WTC11 (cell line): Measurements from ENCODE around the gene ATF5. TPM values are rescaled to one million over a fixed set of nuclear protein-coding genes. Genes with fewer than 3 reads are reported as not detected.
A peak's percentile ranks its signal among the peaks of the same experiment; 100 is the strongest.

Experiments
- ATF1 ChIP-seq: sonication (generic); formaldehyde crosslinking; IDR thresholded peaks from 2 replicates; pipeline ENCODE4 v1.8.1; 2023; ENCODE audit warnings: mild to moderate bottlenecking, moderate library complexity, missing genetic modification reagents
- CREM ChIP-seq: sonication (generic); formaldehyde crosslinking; IDR thresholded peaks from 2 replicates; pipeline ENCODE4 v1.8.1; 2022; ENCODE audit warnings: mild to moderate bottlenecking, missing genetic modification reagents, moderate library complexity
- CTCF ChIP-seq: fragments of 200-600 bp; IDR thresholded peaks from 2 replicates; pipeline ENCODE4 v1.8.0; 2022; ENCODE audit warnings: antibody characterized with exemption
- E2F5 ChIP-seq: sonication (generic); formaldehyde crosslinking; IDR thresholded peaks from 2 replicates; pipeline ENCODE4 v1.8.1; 2022; ENCODE audit warnings: mild to moderate bottlenecking, moderate library complexity, missing genetic modification reagents
- ELF4 ChIP-seq: sonication (generic); formaldehyde crosslinking; IDR thresholded peaks from 2 replicates; pipeline ENCODE4 v1.8.1; 2022; ENCODE audit warnings: low read depth, mild to moderate bottlenecking, moderate library complexity, missing genetic modification reagents
- FOXJ3 ChIP-seq: sonication (generic); formaldehyde crosslinking; IDR thresholded peaks from 2 replicates; pipeline ENCODE4 v1.9.0; 2021; ENCODE audit warnings: missing genetic modification reagents, mild to moderate bottlenecking, borderline replicate concordance
- HMGXB4 ChIP-seq: sonication (generic); formaldehyde crosslinking; IDR thresholded peaks from 2 replicates; pipeline ENCODE4 v1.8.1; 2023; ENCODE audit warnings: mild to moderate bottlenecking, moderate library complexity, missing genetic modification reagents
- JAZF1 ChIP-seq: fragments of 250-450 bp; sonication (Bioruptor Pico); IDR thresholded peaks from 2 replicates; pipeline ENCODE4 v1.9.0; 2021; ENCODE audit warnings: moderate library complexity, mild to moderate bottlenecking, inconsistent platforms
- JUN ChIP-seq: sonication (generic); formaldehyde crosslinking; IDR thresholded peaks from 2 replicates; pipeline ENCODE4 v1.8.0; 2023; ENCODE audit warnings: mild to moderate bottlenecking, missing genetic modification reagents
- NFATC4 ChIP-seq: fragments of 250-450 bp; sonication (Bioruptor Pico); IDR thresholded peaks from 2 replicates; pipeline ENCODE4 v1.9.0; 2021; ENCODE audit warnings: mild to moderate bottlenecking
- NR2C2 ChIP-seq: sonication (generic); formaldehyde crosslinking; IDR thresholded peaks from 2 replicates; pipeline ENCODE4 v1.8.0; 2022; ENCODE audit warnings: mild to moderate bottlenecking, missing genetic modification reagents
- RELA ChIP-seq: sonication (generic); formaldehyde crosslinking; IDR thresholded peaks from 2 replicates; pipeline ENCODE4 v1.8.1; 2022; ENCODE audit warnings: missing genetic modification reagents, mild to moderate bottlenecking, borderline replicate concordance
- TEAD4 ChIP-seq: sonication (generic); formaldehyde crosslinking; IDR thresholded peaks from 2 replicates; pipeline ENCODE4 v1.8.0; 2022; ENCODE audit warnings: mild to moderate bottlenecking, missing genetic modification reagents
- ZNF121 ChIP-seq: sonication (generic); formaldehyde crosslinking; IDR thresholded peaks from 2 replicates; pipeline ENCODE4 v1.8.0; 2023; ENCODE audit warnings: missing genetic modification reagents
- ZNF671 ChIP-seq: fragments of 250-450 bp; sonication (Bioruptor Pico); IDR thresholded peaks from 2 replicates; pipeline ENCODE4 v1.8.0; 2021; ENCODE audit warnings: mild to moderate bottlenecking
- total RNA-seq: library from RNA; stranded (reverse); gene quantifications from 3 replicates; pipeline ENCODE4 v1.2.3, GENCODE V29; 2021
- TF ChIP-seq, protein P1 (sequence below): fragments of 250-450 bp; sonication (Bioruptor Pico); IDR thresholded peaks from 2 replicates; pipeline ENCODE4 v1.9.0; 2021; ENCODE audit warnings: mild to moderate bottlenecking
- TF ChIP-seq, protein P2 (sequence below): sonication (generic); formaldehyde crosslinking; IDR thresholded peaks from 2 replicates; pipeline ENCODE4 v1.8.1; 2023; ENCODE audit warnings: mild to moderate bottlenecking, missing genetic modification reagents, moderate library complexity
- TF ChIP-seq, protein P3 (sequence below): sonication (generic); formaldehyde crosslinking; IDR thresholded peaks from 2 replicates; pipeline ENCODE4 v1.8.0; 2023; ENCODE audit warnings: mild to moderate bottlenecking, missing genetic modification reagents
- TF ChIP-seq, protein P4 (sequence below): fragments of 250-450 bp; sonication (Bioruptor Pico); IDR thresholded peaks from 2 replicates; pipeline ENCODE4 v1.9.0; 2021; ENCODE audit warnings: moderate library complexity, mild to moderate bottlenecking, inconsistent platforms, borderline replicate concordance
- TF ChIP-seq, protein P5 (sequence below): sonication (generic); formaldehyde crosslinking; IDR thresholded peaks from 2 replicates; pipeline ENCODE4 v1.8.0; 2022; ENCODE audit warnings: mild to moderate bottlenecking, missing genetic modification reagents
- TF ChIP-seq, protein P6 (sequence below): sonication (generic); formaldehyde crosslinking; IDR thresholded peaks from 2 replicates; pipeline ENCODE4 v1.8.0; 2022; ENCODE audit warnings: missing genetic modification reagents

Gene ATF5
- total RNA-seq, 1 experiment from 2014 or later = 10.8 TPM

GRCh38 chr19:49889687-49890348 is 39.2 kb upstream of the ATF5 start (continued):
- TF ChIP-seq, protein P1, sequence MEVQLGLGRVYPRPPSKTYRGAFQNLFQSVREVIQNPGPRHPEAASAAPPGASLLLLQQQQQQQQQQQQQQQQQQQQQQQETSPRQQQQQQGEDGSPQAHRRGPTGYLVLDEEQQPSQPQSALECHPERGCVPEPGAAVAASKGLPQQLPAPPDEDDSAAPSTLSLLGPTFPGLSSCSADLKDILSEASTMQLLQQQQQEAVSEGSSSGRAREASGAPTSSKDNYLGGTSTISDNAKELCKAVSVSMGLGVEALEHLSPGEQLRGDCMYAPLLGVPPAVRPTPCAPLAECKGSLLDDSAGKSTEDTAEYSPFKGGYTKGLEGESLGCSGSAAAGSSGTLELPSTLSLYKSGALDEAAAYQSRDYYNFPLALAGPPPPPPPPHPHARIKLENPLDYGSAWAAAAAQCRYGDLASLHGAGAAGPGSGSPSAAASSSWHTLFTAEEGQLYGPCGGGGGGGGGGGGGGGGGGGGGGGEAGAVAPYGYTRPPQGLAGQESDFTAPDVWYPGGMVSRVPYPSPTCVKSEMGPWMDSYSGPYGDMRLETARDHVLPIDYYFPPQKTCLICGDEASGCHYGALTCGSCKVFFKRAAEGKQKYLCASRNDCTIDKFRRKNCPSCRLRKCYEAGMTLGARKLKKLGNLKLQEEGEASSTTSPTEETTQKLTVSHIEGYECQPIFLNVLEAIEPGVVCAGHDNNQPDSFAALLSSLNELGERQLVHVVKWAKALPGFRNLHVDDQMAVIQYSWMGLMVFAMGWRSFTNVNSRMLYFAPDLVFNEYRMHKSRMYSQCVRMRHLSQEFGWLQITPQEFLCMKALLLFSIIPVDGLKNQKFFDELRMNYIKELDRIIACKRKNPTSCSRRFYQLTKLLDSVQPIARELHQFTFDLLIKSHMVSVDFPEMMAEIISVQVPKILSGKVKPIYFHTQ (CRISPR knock-in tag) = no peak
- peak; percentile 66; the same call in 1 of the 2 replicates for TF ChIP-seq CTCF
- peak; percentile 100 for TF ChIP-seq E2F5 (CRISPR knock-in tag)
- peak; percentile 96 for TF ChIP-seq CREM
- TF ChIP-seq, protein P2, sequence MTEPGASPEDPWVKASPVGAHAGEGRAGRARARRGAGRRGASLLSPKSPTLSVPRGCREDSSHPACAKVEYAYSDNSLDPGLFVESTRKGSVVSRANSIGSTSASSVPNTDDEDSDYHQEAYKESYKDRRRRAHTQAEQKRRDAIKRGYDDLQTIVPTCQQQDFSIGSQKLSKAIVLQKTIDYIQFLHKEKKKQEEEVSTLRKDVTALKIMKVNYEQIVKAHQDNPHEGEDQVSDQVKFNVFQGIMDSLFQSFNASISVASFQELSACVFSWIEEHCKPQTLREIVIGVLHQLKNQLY (CRISPR knock-in tag) = peak; percentile 97
- no peak for TF ChIP-seq NFATC4
- peak; percentile 93 for TF ChIP-seq NR2C2
- TF ChIP-seq, protein P3, sequence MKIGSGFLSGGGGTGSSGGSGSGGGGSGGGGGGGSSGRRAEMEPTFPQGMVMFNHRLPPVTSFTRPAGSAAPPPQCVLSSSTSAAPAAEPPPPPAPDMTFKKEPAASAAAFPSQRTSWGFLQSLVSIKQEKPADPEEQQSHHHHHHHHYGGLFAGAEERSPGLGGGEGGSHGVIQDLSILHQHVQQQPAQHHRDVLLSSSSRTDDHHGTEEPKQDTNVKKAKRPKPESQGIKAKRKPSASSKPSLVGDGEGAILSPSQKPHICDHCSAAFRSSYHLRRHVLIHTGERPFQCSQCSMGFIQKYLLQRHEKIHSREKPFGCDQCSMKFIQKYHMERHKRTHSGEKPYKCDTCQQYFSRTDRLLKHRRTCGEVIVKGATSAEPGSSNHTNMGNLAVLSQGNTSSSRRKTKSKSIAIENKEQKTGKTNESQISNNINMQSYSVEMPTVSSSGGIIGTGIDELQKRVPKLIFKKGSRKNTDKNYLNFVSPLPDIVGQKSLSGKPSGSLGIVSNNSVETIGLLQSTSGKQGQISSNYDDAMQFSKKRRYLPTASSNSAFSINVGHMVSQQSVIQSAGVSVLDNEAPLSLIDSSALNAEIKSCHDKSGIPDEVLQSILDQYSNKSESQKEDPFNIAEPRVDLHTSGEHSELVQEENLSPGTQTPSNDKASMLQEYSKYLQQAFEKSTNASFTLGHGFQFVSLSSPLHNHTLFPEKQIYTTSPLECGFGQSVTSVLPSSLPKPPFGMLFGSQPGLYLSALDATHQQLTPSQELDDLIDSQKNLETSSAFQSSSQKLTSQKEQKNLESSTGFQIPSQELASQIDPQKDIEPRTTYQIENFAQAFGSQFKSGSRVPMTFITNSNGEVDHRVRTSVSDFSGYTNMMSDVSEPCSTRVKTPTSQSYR (CRISPR knock-in tag) = peak; percentile 100
- TF ChIP-seq FOXJ3 (CRISPR knock-in tag) = 0 out of 2 replicates have a peak, but pooled peaks have one; percentile 90
- peak; percentile 99 for TF ChIP-seq ATF1 (CRISPR knock-in tag)
- peak; percentile 99 for TF ChIP-seq JUN
- TF ChIP-seq TEAD4 = peak; percentile 98
- no peak for TF ChIP-seq JAZF1 (CRISPR knock-in tag)
- TF ChIP-seq ZNF671 (CRISPR knock-in tag) = no peak
- TF ChIP-seq HMGXB4 = peak; percentile 100
- TF ChIP-seq, protein P4, sequence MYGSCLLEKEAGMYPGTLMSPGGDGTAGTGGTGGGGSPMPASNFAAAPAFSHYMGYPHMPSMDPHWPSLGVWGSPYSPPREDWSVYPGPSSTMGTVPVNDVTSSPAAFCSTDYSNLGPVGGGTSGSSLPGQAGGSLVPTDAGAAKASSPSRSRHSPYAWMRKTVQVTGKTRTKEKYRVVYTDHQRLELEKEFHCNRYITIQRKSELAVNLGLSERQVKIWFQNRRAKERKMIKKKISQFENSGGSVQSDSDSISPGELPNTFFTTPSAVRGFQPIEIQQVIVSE (CRISPR knock-in tag) = no peak
- TF ChIP-seq, protein P5, sequence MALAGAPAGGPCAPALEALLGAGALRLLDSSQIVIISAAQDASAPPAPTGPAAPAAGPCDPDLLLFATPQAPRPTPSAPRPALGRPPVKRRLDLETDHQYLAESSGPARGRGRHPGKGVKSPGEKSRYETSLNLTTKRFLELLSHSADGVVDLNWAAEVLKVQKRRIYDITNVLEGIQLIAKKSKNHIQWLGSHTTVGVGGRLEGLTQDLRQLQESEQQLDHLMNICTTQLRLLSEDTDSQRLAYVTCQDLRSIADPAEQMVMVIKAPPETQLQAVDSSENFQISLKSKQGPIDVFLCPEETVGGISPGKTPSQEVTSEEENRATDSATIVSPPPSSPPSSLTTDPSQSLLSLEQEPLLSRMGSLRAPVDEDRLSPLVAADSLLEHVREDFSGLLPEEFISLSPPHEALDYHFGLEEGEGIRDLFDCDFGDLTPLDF = peak; percentile 100
- TF ChIP-seq, protein P6, sequence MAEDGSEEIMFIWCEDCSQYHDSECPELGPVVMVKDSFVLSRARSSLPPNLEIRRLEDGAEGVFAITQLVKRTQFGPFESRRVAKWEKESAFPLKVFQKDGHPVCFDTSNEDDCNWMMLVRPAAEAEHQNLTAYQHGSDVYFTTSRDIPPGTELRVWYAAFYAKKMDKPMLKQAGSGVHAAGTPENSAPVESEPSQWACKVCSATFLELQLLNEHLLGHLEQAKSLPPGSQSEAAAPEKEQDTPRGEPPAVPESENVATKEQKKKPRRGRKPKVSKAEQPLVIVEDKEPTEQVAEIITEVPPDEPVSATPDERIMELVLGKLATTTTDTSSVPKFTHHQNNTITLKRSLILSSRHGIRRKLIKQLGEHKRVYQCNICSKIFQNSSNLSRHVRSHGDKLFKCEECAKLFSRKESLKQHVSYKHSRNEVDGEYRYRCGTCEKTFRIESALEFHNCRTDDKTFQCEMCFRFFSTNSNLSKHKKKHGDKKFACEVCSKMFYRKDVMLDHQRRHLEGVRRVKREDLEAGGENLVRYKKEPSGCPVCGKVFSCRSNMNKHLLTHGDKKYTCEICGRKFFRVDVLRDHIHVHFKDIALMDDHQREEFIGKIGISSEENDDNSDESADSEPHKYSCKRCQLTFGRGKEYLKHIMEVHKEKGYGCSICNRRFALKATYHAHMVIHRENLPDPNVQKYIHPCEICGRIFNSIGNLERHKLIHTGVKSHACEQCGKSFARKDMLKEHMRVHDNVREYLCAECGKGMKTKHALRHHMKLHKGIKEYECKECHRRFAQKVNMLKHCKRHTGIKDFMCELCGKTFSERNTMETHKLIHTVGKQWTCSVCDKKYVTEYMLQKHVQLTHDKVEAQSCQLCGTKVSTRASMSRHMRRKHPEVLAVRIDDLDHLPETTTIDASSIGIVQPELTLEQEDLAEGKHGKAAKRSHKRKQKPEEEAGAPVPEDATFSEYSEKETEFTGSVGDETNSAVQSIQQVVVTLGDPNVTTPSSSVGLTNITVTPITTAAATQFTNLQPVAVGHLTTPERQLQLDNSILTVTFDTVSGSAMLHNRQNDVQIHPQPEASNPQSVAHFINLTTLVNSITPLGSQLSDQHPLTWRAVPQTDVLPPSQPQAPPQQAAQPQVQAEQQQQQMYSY = peak; percentile 82
- peak; percentile 99 for TF ChIP-seq ELF4 (CRISPR knock-in tag)
- TF ChIP-seq RELA = peak; percentile 100
- peak; percentile 82; the same call in 1 of the 2 replicates for TF ChIP-seq ZNF121 (CRISPR knock-in tag)
